OCI-LY7 (cell line): ENCODE results near the gene C22orf42.
"Not testable (repeated sequence)": the region's sequence is repeated elsewhere in the genome, so short reads cannot be mapped to it uniquely, and the experiment has no call there.

Source experiments
- CTCF ChIP-seq: fragments of 200-600 bp; sonication (generic); conservative IDR thresholded peaks from 2 replicates; pipeline ENCODE4 v1.5.1; 2014; ENCODE audit warnings: mild to moderate bottlenecking, antibody characterized with exemption, low read length, moderate library complexity, mixed read lengths
- EZH2phosphoT487 ChIP-seq: fragments of 200-600 bp; sonication (generic); IDR thresholded peaks from 2 replicates; pipeline ENCODE4 v1.6.1; 2018; ENCODE audit warnings: low read depth, borderline replicate concordance, mild to moderate bottlenecking, mixed run types, antibody characterized with exemption, low read length, moderate library complexity, mixed read lengths

GRCh38 chr22:32136881-32137280 lies 22.2 kb downstream of the C22orf42 start:
- not testable (repeated sequence) for TF ChIP-seq EZH2phosphoT487, CTCF
